Calu3 (cell line): ENCODE measurements around the gene PNPLA3. TPM values are rescaled to one million over a fixed set of nuclear protein-coding genes. Genes with fewer than 3 reads are reported as not detected.
A peak's percentile ranks its signal among the peaks of the same experiment; 100 is the strongest.

Experiments used
- BruUV-seq: library from RNA; stranded (reverse); fragments of 400-500 nt; replicated peaks from 2 replicates; lab custom pipeline; 2021; lab: Mats Ljungman, UMichigan
- CTCF ChIA-PET: fragments of 300-600 bp; sonication (Branson Sonifier 250); formaldehyde crosslinking; loops from one replicate; lab custom pipeline; 2022; ENCODE audit warnings: antibody characterized with exemption; lab: Charles Lee
- DNase-seq: peaks from one replicate; pipeline ENCODE4 v3.0.0; 2022
- H3K27ac Mint-ChIP-seq: one replicate; pipeline ENCODE4 v1.8.0; 2022; ENCODE audit warnings: mixed read lengths; ENCODE audit not compliant: unreplicated experiment
- H3K27me3 Mint-ChIP-seq: one replicate; pipeline ENCODE4 v1.8.0; 2022; ENCODE audit warnings: mixed read lengths; ENCODE audit not compliant: unreplicated experiment
- H3K36me3 Mint-ChIP-seq: one replicate; pipeline ENCODE4 v1.8.0; 2022; ENCODE audit warnings: mild to moderate bottlenecking, moderate library complexity, mixed read lengths; ENCODE audit not compliant: insufficient read depth, unreplicated experiment
- H3K4me1 Mint-ChIP-seq: one replicate; pipeline ENCODE4 v1.8.0; 2022; ENCODE audit warnings: mild to moderate bottlenecking, low read depth, mixed read lengths; ENCODE audit not compliant: unreplicated experiment
- H3K4me3 Mint-ChIP-seq: one replicate; pipeline ENCODE4 v1.8.0; 2022; ENCODE audit warnings: mild to moderate bottlenecking, low read depth, moderate library complexity, mixed read lengths; ENCODE audit not compliant: unreplicated experiment
- H3K9me3 Mint-ChIP-seq: one replicate; pipeline ENCODE4 v1.8.0; 2022; ENCODE audit warnings: low read depth, mixed read lengths; ENCODE audit not compliant: unreplicated experiment
- intact Hi-C: fragments of 100-400 bp; cut with micrococcal nuclease; formaldehyde crosslinking; loops from one replicate; pipeline ENCODE4 v1.10.0; 2022; ENCODE audit not compliant: unreplicated experiment
- total RNA-seq: library from RNA; stranded (reverse); gene quantifications from 2 replicates; pipeline ENCODE4 v1.2.3, GENCODE V29; 2022
- TF ChIP-seq, protein P1 (sequence below): fragments of 200-600 bp; IDR thresholded peaks from one replicate; pipeline ENCODE4 v1.8.0; 2022; ENCODE audit warnings: antibody characterized with exemption; ENCODE audit not compliant: unreplicated experiment

Gene PNPLA3
- total RNA-seq, 1 experiment from 2014 or later: 9.5 TPM

DNA sequence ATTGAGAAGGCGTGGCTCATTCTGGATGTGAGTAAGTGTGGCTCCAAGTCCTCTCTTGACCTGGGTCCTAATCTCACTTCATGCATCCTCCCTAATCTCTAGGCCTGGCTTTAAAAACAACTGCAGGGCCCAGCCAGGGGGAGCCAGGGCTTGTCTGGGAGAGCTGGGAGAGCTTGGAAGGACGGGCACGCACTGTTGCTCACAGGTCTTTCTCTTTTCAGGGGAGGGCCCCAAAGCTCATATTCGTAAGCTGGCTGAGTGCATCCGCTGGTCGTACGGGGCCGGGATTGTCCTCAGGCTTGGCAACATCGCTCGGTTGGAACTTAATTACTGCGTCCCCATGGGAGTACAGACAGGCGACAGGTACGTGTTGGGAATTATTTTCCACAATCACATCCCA, 66.4 kb downstream of the PNPLA3 start:
- Mint-ChIP-seq H3K4me3 (no peak overlapping the region), H3K9me3 (no peaks in the 10 kb centered on the region), H3K4me1 (no peaks in the 10 kb centered on the region), H3K27me3 (no peaks in the 10 kb centered on the region), H3K27ac (no peak overlapping the region), H3K36me3 (peaks cover 64% of the 10 kb centered on the region)
- no peak for DNase-seq
- CTCF ChIA-PET: interaction anchor here (0.7 kb wide), 1 partner anchor 139 kb away, joined by 3 read pairs; no protein-coding TSS in a partner anchor
- TF ChIP-seq, protein P1, sequence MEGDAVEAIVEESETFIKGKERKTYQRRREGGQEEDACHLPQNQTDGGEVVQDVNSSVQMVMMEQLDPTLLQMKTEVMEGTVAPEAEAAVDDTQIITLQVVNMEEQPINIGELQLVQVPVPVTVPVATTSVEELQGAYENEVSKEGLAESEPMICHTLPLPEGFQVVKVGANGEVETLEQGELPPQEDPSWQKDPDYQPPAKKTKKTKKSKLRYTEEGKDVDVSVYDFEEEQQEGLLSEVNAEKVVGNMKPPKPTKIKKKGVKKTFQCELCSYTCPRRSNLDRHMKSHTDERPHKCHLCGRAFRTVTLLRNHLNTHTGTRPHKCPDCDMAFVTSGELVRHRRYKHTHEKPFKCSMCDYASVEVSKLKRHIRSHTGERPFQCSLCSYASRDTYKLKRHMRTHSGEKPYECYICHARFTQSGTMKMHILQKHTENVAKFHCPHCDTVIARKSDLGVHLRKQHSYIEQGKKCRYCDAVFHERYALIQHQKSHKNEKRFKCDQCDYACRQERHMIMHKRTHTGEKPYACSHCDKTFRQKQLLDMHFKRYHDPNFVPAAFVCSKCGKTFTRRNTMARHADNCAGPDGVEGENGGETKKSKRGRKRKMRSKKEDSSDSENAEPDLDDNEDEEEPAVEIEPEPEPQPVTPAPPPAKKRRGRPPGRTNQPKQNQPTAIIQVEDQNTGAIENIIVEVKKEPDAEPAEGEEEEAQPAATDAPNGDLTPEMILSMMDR: no peak
- BruUV-seq: no TSS peak
- intact Hi-C loops: no loop called here

DNA sequence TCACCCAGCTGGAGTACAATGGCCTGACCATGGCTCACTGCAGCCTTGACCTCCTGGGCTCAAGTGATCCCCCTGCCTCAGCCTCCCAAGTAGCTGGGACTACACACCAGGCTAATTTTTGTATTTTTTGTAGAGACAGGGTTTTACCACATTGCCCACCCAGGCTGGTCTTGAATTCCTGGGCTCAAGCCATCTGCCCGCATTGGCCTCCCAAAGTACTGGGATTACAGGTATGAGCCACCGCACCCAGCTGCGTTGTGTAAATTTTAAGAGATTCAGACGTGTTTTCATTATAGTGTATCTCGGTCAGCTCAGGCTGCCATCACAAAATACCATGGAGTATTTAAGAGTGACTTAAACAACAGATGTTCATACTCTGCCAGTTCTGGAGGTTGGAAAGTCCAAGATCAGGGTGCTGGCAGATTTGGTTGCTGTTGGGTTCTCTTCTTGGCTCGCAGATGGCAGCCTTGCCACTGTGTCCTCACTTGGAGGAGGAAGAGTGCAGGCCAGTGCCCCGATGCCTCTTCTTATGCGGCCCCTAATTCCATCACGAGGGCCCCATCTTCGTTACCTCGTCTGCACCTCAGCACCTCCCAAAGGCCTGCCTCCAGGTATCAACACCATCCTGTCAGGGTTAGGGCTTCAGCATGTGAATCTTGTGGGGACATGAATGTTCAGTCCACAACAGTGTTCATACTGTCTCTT, 67.9 kb downstream of the PNPLA3 start:
- CTCF ChIA-PET: interaction anchor here (0.6 kb wide), 1 partner anchor 1228 kb away, joined by 3 read pairs; no protein-coding TSS in a partner anchor
- no TSS peak for BruUV-seq
- H3K9me3 Mint-ChIP-seq: no peaks in the 10 kb centered on the region
- no peaks in the 10 kb centered on the region for H3K4me1 Mint-ChIP-seq
- peaks cover 52% of the 10 kb centered on the region for H3K36me3 Mint-ChIP-seq
- DNase-seq: no peak
- H3K27ac Mint-ChIP-seq: no peak overlapping the region
- TF ChIP-seq, protein P1: no peak
- H3K4me3 Mint-ChIP-seq: no peak overlapping the region
- intact Hi-C loops: no loop called here
- H3K27me3 Mint-ChIP-seq: no peaks in the 10 kb centered on the region

DNA sequence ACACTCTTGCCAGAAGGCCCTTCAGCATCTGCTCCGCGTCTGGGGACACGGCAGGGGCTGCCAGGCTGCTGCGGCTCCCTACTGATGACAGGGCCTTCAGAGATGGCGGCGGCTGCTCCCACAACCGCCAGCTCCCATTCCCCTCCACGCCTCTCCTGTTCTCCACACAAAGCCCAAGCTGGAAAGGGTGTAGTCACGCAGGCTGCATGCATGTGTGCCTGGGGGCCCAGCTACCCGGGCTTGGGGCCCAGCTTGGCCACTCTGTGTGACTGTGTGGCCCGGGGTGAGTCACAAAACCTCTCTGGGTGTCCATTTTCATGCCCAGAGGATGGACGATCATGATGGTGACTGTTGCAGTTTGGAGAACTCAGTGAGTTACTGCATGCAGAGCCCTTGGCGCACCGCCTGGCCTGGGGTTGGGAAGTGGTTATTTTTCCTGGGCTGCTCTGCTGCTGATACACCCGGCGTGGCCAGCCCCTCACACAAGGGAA, 68.8 kb downstream of the PNPLA3 start:
- Mint-ChIP-seq H3K4me1 (no peaks in the 10 kb centered on the region), H3K36me3 (peaks cover 43% of the 10 kb centered on the region), H3K4me3 (no peak overlapping the region), H3K27me3 (no peaks in the 10 kb centered on the region), H3K27ac (no peak overlapping the region), H3K9me3 (no peaks in the 10 kb centered on the region)
- DNase-seq: no peak
- CTCF ChIA-PET: interaction anchor here (1.4 to 1.7 kb wide), 3 partner anchors 93 to 635 kb away, joined by 9 to 56 read pairs (median 23); no protein-coding TSS in a partner anchor
- TF ChIP-seq, protein P1: no peak
- intact Hi-C loops: no loop called here
- no TSS peak for BruUV-seq

DNA sequence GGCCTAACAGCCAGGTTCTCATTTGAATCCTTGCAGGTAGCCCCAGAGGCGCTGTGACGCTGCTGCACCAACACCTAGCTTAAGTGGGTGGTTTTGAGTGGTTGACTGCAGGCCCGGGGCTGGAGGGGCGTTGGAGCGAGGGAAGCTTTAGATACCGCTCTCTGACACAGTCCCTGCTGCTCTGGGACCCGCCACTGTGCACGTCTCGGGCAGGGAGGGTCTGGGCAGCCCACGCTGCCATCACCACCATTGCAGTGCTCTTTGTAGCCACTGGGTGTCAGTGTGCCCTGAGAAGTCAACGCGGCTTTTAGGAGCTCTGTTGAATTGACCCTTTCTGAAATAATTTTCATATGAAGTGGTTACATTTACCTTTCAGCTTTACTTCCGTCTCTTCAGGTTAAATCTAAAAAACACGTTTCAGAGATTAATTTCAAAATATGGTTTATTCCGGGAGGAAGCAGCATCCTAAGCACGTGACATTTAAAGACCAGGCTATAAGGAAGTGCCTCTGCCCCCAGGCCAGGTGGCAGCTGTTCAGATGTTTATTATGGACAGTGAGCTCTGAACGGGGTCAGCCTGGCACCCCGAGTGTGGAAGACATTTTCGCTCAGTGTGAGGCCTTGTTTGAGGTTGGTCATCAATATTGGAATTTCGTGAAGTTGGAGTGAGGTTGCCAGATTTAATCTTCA, 69.6 kb downstream of the PNPLA3 start:
- Mint-ChIP-seq H3K4me3 (no peak overlapping the region), H3K9me3 (no peaks in the 10 kb centered on the region), H3K36me3 (peaks cover 42% of the 10 kb centered on the region), H3K27ac (no peak overlapping the region), H3K4me1 (no peaks in the 10 kb centered on the region), H3K27me3 (no peaks in the 10 kb centered on the region)
- intact Hi-C loops: loop anchor here (1.0 kb wide), 1 partner anchor 633 kb away; no protein-coding TSS in a partner anchor
- TF ChIP-seq, protein P1: peak; percentile 91
- DNase-seq: peak; percentile 53
- BruUV-seq: no TSS peak
- CTCF ChIA-PET: interaction anchor here (0.6 to 1.7 kb wide), 11 partner anchors 11 to 692 kb away, joined by 3 to 56 read pairs (median 5); no protein-coding TSS in a partner anchor
